Progenitor cell of endocrine pancreas (in vitro differentiated cells): ENCODE data around the gene ARHGAP15. TPM values are rescaled to one million over a fixed set of nuclear protein-coding genes. Genes with fewer than 3 reads are reported as not detected.

ENCODE experiments used
- DNase-seq: peaks from one replicate; pipeline ENCODE4 v3.0.0; 2021; ENCODE audit warnings: low spot score; ENCODE audit not compliant: unreplicated experiment
- H3K27ac Mint-ChIP-seq: 2 replicates; pipeline ENCODE4 v1.8.0; 2021; ENCODE audit warnings: mild to moderate bottlenecking, moderate library complexity, mixed read lengths
- H3K27me3 Mint-ChIP-seq: 2 replicates; pipeline ENCODE4 v1.8.0; 2021; ENCODE audit warnings: mixed read lengths
- H3K36me3 Mint-ChIP-seq: 2 replicates; pipeline ENCODE4 v1.8.0; 2022; ENCODE audit warnings: mixed read lengths; ENCODE audit not compliant: insufficient read depth
- H3K4me1 Mint-ChIP-seq: 2 replicates; pipeline ENCODE4 v1.8.0; 2021; ENCODE audit warnings: low read depth, mixed read lengths
- H3K4me3 Mint-ChIP-seq: 2 replicates; pipeline ENCODE4 v1.8.0; 2021; ENCODE audit warnings: low read depth, mild to moderate bottlenecking, moderate library complexity, mixed read lengths
- H3K9me3 Mint-ChIP-seq: 2 replicates; pipeline ENCODE4 v1.8.0; 2021; ENCODE audit warnings: low read depth, mixed read lengths
- CTCF ChIP-seq: fragments of 200-600 bp; sonication (generic); IDR thresholded peaks from one replicate; pipeline ENCODE4 v1.5.0; 2021; ENCODE audit warnings: antibody characterized with exemption, mild to moderate bottlenecking; ENCODE audit not compliant: unreplicated experiment
- total RNA-seq: library from RNA; stranded (reverse); gene quantifications from 2 replicates; pipeline ENCODE4 v1.2.1, GENCODE V29; 2021

Gene ARHGAP15
- total RNA-seq, 1 donor from 2014 or later, result not detected

GRCh38 chr2:143705108-143705707 is 576.0 kb downstream of the ARHGAP15 start:
- Mint-ChIP-seq H3K27me3 (peaks cover 7% of the 10 kb centered on the region), H3K9me3 (peaks cover 1% of the 10 kb centered on the region), H3K27ac (no peak overlapping the region), H3K4me3 (no peak overlapping the region), H3K4me1 (peaks cover 11% of the 10 kb centered on the region), H3K36me3 (no peaks in the 10 kb centered on the region)
- DNase-seq, result no peak
- TF ChIP-seq CTCF, result no peak

GRCh38 chr2:143706354-143706753 is 577.1 kb downstream of the ARHGAP15 start:
- H3K27ac Mint-ChIP-seq, result no peak overlapping the region
- TF ChIP-seq CTCF, result no peak
- H3K4me3 Mint-ChIP-seq, result no peak overlapping the region
- peaks cover 4% of the 10 kb centered on the region for H3K27me3 Mint-ChIP-seq
- H3K36me3 Mint-ChIP-seq, result no peaks in the 10 kb centered on the region
- peaks cover 7% of the 10 kb centered on the region for H3K9me3 Mint-ChIP-seq
- peaks cover 11% of the 10 kb centered on the region for H3K4me1 Mint-ChIP-seq
- DNase-seq, result no peak

- DNase-seq, result no peak
- peaks cover 4% of the 10 kb centered on the region for H3K27me3 Mint-ChIP-seq
- peaks cover 22% of the 10 kb centered on the region for H3K9me3 Mint-ChIP-seq
- no peak for TF ChIP-seq CTCF
- no peak overlapping the region for H3K4me3 Mint-ChIP-seq
- no peaks in the 10 kb centered on the region for H3K36me3 Mint-ChIP-seq
- H3K27ac Mint-ChIP-seq, result no peak overlapping the region
- H3K4me1 Mint-ChIP-seq, result peaks cover 8% of the 10 kb centered on the region
Observed at GRCh38 chr2:143708682-143709081, 579.5 kb downstream of the ARHGAP15 start.

GRCh38 chr2:143710196-143710595 is 581.0 kb downstream of the ARHGAP15 start:
- Mint-ChIP-seq H3K27ac (no peak overlapping the region), H3K36me3 (no peaks in the 10 kb centered on the region), H3K9me3 (peaks cover 22% of the 10 kb centered on the region), H3K27me3 (no peaks in the 10 kb centered on the region), H3K4me3 (no peak overlapping the region), H3K4me1 (peaks cover 4% of the 10 kb centered on the region)
- no peak for TF ChIP-seq CTCF
- DNase-seq, result no peak

- no peak overlapping the region for H3K27ac Mint-ChIP-seq
- no peak overlapping the region for H3K4me3 Mint-ChIP-seq
- H3K36me3 Mint-ChIP-seq, result no peaks in the 10 kb centered on the region
- DNase-seq, result no peak
- no peak for TF ChIP-seq CTCF
- peaks cover 22% of the 10 kb centered on the region for H3K9me3 Mint-ChIP-seq
- H3K4me1 Mint-ChIP-seq, result no peaks in the 10 kb centered on the region
- no peaks in the 10 kb centered on the region for H3K27me3 Mint-ChIP-seq
Observed at GRCh38 chr2:143710879-143711278, 581.7 kb downstream of the ARHGAP15 start.
